Renal pelvis (tissue), 4 donors: ENCODE data around the gene FHAD1. TPM values are rescaled to one million over a fixed set of nuclear protein-coding genes. Genes with fewer than 3 reads are reported as not detected.
"Not testable (repeated sequence)": the region's sequence is repeated elsewhere in the genome, so short reads cannot be mapped to it uniquely, and the experiment has no call there.

Experiments used
- DNase-seq: peaks from one replicate; pipeline ENCODE4 v3.0.0-alpha.2; 2013
- polyA plus RNA-seq, 3 donors: library from polyadenylated mRNA; unstranded; fragments of 120-200 nt; gene quantifications; one replicate each; pipeline ENCODE4 v1.2.1, GENCODE V29; 2013; ENCODE audit not compliant: insufficient read length in 3 of 3

Gene FHAD1
- polyA plus RNA-seq, 3 donors: 2.9 to 4.7 (median 3.5) TPM

- peak; percentile 42 for DNase-seq
These were observed 57.9 kb downstream of the FHAD1 start for GRCh38 chr1:15304708-15305467.

DNA sequence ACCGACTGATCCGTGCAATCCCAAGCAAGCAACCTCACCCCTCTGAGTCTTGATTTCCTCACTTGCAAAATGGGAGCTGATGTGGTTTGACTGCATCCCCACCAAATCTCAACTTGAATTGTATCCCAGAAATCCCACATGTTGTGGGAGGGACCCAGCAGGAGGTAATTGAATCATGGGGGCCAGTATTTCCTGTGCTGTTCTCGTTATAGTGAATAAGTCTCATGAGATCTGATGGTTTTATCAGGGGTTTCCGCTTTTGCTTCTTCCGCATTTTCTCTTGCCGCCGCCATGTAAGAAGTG lies 58.4 kb downstream of the FHAD1 start:
- no peak for DNase-seq

DNA sequence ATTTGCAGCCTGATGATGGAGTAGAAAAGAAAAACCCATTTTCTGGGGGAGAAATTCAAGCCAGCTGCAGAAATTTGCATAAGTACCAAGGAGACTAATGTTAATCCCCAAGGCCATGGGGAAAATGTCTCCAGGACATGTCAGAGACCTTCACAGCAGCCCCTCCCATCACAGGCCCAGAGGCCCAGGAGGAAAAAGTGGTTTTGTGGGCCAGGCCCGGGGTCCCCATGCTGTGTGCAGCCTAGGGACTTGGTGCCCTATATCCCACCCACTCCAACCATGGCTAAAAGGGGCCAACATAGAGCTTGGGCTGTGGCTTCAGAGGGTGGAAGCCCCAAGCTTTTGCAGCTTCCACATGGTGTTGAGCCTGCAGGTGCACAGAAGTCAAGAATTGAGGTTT lies 59.3 kb downstream of the FHAD1 start:
- DNase-seq: not testable (repeated sequence)

DNA sequence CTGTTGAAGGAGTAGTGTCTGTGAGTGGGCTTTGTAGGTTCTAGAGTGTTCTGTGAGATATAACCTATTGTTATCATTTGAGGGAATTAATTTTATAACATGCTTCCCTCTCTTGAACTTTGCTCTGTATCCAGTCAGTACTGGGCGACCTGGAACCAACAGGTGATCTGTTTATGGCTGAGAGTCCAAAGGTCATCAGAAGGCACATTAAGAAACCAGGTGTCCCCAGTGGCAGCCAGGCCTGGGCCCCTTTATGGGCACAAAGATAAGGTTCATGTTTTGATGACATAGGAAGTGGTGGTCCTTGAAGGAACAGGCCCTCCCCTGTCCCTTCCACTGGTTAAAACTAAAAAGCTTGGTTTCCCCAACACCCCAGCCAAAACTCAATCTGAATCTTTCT lies 61.1 kb downstream of the FHAD1 start:
- DNase-seq: no peak

DNA sequence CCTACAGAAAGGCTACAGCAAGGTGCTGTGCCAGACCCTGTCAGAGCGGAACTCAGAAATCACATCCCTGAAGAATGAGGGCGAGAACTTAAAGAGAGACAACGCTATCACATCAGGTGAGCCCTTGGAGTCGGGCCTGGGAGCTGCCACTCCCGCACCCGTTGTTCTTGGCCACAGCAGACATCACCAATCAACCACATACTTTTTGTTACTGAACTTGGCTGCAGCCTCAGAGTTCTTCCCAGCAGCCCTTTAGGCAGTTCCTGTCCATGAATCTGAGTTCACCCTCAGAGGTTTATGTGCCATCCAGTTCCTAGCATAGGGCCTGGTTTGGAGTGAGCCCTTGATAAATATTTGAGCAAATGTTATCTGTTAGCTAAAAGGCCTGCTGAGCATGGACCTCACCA lies 61.6 kb downstream of the FHAD1 start:
- DNase-seq: no peak

- DNase-seq: no peak
These were observed 62.7 kb downstream of the FHAD1 start for GRCh38 chr1:15309687-15310086.

- DNase-seq: no peak
These were observed 63.5 kb downstream of the FHAD1 start for GRCh38 chr1:15310544-15310943.

GRCh38 chr1:15311122-15311822 lies 64.2 kb downstream of the FHAD1 start:
- no peak for DNase-seq

GRCh38 chr1:15311880-15312279 lies 64.9 kb downstream of the FHAD1 start:
- no peak for DNase-seq

DNA sequence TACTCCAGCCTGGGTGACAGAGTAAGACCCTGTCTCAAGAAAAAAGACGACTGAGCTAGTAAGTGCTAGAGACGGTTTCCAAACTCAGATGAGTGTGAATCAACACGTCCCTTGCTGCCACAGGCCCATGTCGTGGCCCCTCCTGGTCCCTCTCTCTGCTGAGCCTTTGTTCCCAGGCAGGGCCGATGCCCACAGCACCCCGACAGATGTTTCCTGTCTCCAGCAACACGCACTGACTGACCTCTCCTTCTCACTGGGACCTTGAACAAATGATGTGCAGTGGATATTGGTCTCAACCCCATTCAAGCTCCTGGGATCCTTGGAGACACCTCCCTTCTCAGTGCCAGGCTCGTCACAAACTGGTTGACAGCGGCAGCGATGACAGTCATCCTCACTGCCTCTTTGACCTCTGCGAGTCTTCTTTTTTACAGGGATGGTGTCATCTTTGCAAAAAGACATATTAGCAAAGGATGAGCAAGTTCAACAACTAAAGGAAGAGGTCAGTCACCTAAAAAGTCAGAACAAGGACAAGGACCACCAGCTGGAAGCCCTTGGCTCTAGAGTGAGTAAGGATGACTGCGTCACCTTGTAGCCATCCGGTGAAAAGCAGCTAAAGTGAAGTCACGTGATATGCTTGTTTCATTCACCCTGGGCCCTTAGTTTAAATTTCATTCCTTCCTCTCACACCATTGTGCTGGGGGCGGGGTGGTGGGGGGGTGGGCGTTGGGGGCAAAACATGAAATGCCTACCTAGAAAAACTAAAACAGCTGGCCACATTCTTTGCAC lies 65.8 kb downstream of the FHAD1 start:
- no peak for DNase-seq

DNA sequence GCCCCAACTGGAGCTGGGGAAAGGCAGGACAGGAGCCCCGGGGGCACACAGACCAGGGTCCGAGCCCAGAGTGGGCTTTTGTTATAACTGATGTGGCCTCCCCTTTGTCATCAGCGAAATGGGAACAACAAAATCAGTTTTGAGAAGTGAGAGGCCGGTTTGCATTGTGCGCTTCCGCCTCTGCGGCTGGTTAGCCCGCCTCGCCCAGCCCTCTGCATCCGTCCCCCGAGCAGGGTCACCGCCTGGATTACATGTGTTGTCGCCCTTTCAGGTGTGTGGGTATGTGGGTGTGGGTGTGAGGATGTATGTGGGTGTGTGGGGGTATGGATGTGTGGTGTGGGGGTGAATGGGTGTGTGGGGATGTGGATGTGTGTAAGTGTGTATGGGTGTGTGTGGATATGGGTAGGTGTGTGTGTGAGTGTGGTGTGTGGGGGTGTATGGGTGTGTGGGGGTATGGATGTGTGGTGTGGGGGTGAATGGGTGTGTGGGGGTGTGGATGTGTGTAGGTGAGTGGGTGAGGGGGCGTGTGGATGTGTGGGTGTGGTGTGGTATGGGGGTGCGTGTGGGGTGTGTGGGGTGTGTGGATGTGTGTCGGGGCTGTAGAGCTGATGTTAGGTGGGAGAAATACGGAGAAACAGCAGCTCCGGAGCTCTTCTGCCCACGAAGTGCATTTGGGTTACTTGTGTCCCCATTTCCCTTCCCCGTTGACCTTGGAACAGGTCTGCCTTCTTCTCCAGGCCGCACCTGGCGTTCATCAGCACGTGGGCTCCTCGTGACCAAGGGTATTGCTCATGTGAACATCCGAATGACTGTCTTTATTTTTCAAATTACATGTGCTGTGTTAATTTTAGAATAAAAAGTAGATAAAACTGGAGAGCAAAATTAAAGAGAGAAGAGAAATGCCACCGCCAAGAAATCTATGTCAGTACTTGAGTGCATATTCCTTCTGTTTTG lies 67.6 kb downstream of the FHAD1 start:
- DNase-seq: no peak

- DNase-seq: no peak
These were observed 68.8 kb downstream of the FHAD1 start for GRCh38 chr1:15315815-15316214.

- no peak for DNase-seq
These were observed 69.5 kb downstream of the FHAD1 start for GRCh38 chr1:15316510-15316909.

- no peak for DNase-seq
These were observed 73.2 kb downstream of the FHAD1 start for GRCh38 chr1:15320267-15320666.

GRCh38 chr1:15321601-15322000 lies 74.6 kb downstream of the FHAD1 start:
- DNase-seq: no peak

DNA sequence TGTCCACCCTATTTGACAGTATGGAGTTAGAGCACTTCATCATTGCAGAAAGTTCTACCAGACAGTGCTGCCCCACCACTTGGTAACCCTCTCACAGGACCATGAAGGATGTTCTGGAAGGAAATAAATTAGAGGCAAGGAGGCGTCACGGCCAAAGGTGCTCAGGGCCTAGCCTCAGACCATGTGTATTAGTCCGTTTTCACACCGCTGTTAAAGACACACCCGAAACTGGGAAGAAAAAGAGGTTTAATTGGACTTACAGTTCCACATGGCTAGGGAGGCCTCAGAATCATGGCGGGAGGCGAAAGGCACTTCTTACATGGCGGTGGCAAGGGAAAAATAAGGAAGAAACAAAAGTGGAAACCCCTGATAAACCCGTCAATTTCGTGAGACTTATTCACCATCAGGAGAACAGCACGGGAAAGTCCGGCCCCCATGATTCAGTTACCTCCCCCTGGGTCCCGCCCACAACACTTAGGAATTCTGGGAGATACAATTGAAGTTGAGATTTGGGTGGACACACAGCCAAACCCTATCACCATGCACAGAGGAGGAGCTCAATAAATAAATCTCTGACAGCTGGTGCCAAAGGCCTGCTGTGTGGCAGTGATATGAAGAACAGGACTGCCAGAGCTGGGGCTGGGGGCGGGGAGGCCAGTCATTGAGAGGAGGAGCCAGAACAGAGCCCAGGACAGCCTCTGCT lies 75.8 kb downstream of the FHAD1 start:
- DNase-seq: no peak

- DNase-seq: peak; percentile 65
These were observed 76.4 kb downstream of the FHAD1 start for GRCh38 chr1:15323351-15323988.

DNA sequence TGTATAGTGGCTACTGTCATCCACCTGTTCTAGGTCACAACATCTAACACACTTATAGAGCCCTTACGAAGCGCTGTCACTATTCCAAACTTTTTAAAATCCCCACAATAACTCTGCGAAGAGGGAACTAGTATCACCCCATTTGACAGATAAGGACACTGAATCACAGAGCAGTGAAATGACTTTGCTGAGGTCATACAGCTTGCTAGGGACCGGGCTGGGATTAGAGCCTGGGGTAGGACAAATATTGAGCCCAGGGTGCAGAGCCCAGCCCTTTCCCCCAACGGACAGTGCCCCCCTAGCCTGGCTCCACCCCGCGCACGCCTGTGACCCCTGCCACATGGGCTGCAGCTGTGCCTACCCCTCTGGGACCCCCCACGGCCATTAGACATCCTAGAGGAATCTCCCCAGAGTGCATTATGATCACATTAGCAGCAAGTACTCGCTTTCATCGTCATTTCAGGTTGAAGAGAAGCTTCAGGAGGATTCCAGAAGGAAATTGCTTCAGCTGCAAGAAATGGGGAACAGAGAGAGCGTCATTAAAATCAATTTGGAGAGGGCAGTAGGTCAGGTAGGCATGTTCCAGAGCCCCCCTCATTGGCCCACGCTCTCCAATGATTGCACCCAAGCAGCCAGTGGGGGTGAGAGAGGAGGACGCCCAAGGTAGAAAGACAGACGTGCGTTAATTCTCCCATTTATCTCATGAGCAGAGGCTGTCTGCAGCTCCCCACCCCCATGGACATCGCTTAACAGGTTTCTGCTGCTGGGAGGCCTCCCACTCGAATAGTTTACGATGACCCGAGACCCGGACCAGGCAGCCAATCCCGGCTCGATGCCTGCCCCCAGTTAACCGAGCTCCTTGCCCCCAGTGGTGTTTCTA lies 77.2 kb downstream of the FHAD1 start:
- DNase-seq: peak; percentile 43

DNA sequence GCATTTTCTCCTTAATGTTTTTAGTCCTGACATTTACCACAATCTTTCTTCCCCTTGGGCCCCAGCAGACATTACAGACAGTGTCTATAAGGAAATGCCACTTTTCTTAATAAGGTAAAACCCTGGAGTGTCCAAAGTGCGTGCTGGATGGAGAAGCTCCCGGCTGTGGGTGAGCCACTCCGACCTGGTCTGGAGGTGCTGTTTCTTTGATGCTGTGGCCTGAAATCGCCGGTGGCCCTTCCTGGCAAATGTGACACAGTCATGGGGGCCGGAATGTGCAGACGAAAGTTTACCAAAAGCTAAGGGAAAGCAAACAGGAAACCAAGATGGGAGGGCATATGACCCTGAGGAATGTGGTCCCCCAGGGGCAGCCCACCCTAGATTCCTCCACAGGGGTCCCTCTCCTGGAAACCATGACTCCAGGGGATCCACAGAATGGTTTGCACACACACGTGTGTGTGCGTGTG lies 77.9 kb downstream of the FHAD1 start:
- DNase-seq: no peak
